ENCODE results near the gene MPC1. TPM values are rescaled to one million over a fixed set of nuclear protein-coding genes. Genes with fewer than 3 reads are reported as not detected.
"Not testable (repeated sequence)": the region's sequence is repeated elsewhere in the genome, so short reads cannot be mapped to it uniquely, and the experiment has no call there.

Gene MPC1
- total RNA-seq, 2 experiments from 2014 or later = 17.4 to 19.3 TPM

DNA sequence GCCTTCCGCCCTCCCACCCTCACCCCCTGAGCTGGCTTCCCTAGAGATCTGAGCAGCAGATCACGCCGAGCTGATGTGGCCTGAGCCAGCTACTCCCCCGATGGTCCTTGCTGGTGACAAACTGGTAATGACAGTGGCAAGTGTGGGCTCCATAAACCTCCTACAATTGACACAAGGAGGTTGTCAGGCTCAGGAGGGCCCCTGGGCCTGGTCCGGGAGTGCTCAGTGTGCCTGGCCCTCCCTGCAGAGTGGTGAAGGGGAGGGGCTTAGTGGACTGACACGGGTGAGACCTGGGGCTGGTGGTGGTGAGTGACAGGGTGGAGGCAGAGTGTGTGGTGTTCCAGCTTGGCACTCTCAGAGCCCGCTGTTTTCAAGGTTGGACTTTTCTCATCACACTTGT lies 22.6 kb upstream of the MPC1 start:
- no peaks in the 10 kb centered on the region for H3K9me3 ChIP-seq (ENCODE audit: control insufficient read depth in 1 of 2, insufficient read depth in 1 of 2, low read length in 2 of 2)
- ATAC-seq (ENCODE audit: poor library complexity) = no peak
- TF ChIP-seq, protein P1, sequence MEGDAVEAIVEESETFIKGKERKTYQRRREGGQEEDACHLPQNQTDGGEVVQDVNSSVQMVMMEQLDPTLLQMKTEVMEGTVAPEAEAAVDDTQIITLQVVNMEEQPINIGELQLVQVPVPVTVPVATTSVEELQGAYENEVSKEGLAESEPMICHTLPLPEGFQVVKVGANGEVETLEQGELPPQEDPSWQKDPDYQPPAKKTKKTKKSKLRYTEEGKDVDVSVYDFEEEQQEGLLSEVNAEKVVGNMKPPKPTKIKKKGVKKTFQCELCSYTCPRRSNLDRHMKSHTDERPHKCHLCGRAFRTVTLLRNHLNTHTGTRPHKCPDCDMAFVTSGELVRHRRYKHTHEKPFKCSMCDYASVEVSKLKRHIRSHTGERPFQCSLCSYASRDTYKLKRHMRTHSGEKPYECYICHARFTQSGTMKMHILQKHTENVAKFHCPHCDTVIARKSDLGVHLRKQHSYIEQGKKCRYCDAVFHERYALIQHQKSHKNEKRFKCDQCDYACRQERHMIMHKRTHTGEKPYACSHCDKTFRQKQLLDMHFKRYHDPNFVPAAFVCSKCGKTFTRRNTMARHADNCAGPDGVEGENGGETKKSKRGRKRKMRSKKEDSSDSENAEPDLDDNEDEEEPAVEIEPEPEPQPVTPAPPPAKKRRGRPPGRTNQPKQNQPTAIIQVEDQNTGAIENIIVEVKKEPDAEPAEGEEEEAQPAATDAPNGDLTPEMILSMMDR (IDR thresholded peaks at IDR 0.05) = no peak
- no peaks in the 10 kb centered on the region for H3K36me3 Mint-ChIP-seq (ENCODE audit: low read depth)
- no peak overlapping the region for H3K4me3 ChIP-seq (ENCODE audit: low read length)
- intact Hi-C loops (cut with DNase I, micrococcal nuclease) = loop anchor here in 1 of 2 experiments (10.0 kb wide), 1 partner anchor 521 kb away; no protein-coding TSS in a partner anchor
- no peaks in the 10 kb centered on the region for H3K27me3 ChIP-seq (ENCODE audit: control insufficient read depth in 1 of 2, insufficient read depth in 2 of 2, low read length in 2 of 2)
- ChIA-PET POLR2A (no interaction called here), CTCF (no interaction called here)
- no peak overlapping the region for H3K27ac ChIP-seq (ENCODE audit: low read depth in 1 of 2, low read length in 2 of 2)
- no peaks in the 10 kb centered on the region for H3K27me3 Mint-ChIP-seq
- H3K36me3 ChIP-seq (ENCODE audit: insufficient read depth, low read length) = no peaks in the 10 kb centered on the region
- H3K4me1 ChIP-seq (ENCODE audit: insufficient read depth, low read length) = peaks cover 13% of the 10 kb centered on the region
- no peaks in the 10 kb centered on the region for H3K9me3 Mint-ChIP-seq
- no peak overlapping the region for H3K4me3 Mint-ChIP-seq
- no peak overlapping the region for H3K27ac Mint-ChIP-seq
- peak in 1 of 14 experiments; percentile 4 for DNase-seq
- peaks cover 21% of the 10 kb centered on the region for H3K4me1 Mint-ChIP-seq (ENCODE audit: low read depth)

DNA sequence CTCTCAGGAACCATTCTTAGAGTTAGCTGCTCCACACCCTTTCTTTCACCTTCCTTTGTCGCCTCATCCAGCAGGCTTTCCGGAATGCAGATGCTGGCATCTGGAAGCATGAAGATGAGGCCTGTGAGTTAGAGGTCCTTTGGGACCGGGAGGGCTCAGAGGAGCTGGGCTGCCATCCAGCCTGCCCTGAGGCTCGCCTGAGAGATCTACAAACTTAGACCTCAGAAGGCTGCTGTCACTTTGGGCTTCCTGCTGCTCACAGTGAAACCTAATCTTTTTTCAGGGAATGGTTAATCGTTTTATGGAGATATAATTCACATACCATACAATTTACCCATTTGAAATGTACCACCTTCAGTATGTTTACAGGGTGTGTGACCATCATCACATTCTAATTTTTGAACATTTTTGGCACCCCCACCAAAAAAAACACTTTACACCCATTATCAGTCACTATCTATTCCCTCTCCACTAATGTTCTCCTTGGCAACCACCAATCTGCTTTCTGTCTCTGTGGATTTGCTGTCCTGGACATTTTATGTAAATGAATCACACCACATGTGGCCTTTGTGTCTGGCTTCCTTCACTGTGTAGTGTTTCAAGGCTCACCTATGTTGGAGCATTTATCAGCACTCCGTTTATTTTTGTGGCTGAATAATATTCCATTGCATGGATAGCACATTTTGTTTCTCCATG lies 20.0 kb upstream of the MPC1 start:
- no peak overlapping the region for H3K27ac Mint-ChIP-seq
- no peaks in the 10 kb centered on the region for H3K9me3 Mint-ChIP-seq
- TF ChIP-seq, protein P1 (IDR thresholded peaks at IDR 0.05) = no peak
- ChIA-PET CTCF (no interaction called here), POLR2A (interaction anchor here (1.4 to 1.7 kb wide), 2 partner anchors 17 to 85 kb away, joined by 4 to 6 read pairs; no protein-coding TSS in a partner anchor)
- Histone ChIP-seq H3K27me3 (ENCODE audit: control insufficient read depth in 1 of 2, insufficient read depth in 2 of 2, low read length in 2 of 2) (no peaks in the 10 kb centered on the region), H3K9me3 (ENCODE audit: control insufficient read depth in 1 of 2, insufficient read depth in 1 of 2, low read length in 2 of 2) (peaks cover 0 to 2% of the 10 kb centered on the region in 2 experiments), H3K4me1 (ENCODE audit: insufficient read depth, low read length) (peaks cover 8% of the 10 kb centered on the region), H3K27ac (ENCODE audit: low read depth in 1 of 2, low read length in 2 of 2) (no peak overlapping the region), H3K36me3 (ENCODE audit: insufficient read depth, low read length) (no peaks in the 10 kb centered on the region), H3K4me3 (ENCODE audit: low read length) (no peak overlapping the region)
- DNase-seq (no peak), ATAC-seq (ENCODE audit: poor library complexity) (no peak)
- intact Hi-C loops (cut with DNase I, micrococcal nuclease) = loop anchor here in 1 of 2 experiments (10.0 kb wide), 1 partner anchor 518 kb away; no protein-coding TSS in a partner anchor
- no peaks in the 10 kb centered on the region for H3K36me3 Mint-ChIP-seq (ENCODE audit: low read depth)
- no peaks in the 10 kb centered on the region for H3K27me3 Mint-ChIP-seq
- no peak overlapping the region for H3K4me3 Mint-ChIP-seq
- H3K4me1 Mint-ChIP-seq (ENCODE audit: low read depth) = no peaks in the 10 kb centered on the region

GRCh38 chr6:166400649-166401250 lies 18.0 kb upstream of the MPC1 start:
- H3K4me1 Mint-ChIP-seq (ENCODE audit: low read depth) = not testable (repeated sequence)

More at GRCh38 chr6:166400649-166401250, 18.0 kb upstream of the MPC1 start:
- not testable (repeated sequence) for H3K4me3 ChIP-seq (ENCODE audit: low read length); H3K27me3 ChIP-seq (ENCODE audit: control insufficient read depth in 1 of 2, insufficient read depth in 2 of 2, low read length in 2 of 2); H3K27ac ChIP-seq (ENCODE audit: low read depth in 1 of 2, low read length in 2 of 2); H3K36me3 ChIP-seq (ENCODE audit: insufficient read depth, low read length); H3K27me3 Mint-ChIP-seq; H3K9me3 Mint-ChIP-seq; H3K36me3 Mint-ChIP-seq (ENCODE audit: low read depth); H3K9me3 ChIP-seq (ENCODE audit: control insufficient read depth in 1 of 2, insufficient read depth in 1 of 2, low read length in 2 of 2); H3K4me1 ChIP-seq (ENCODE audit: insufficient read depth, low read length); H3K4me3 Mint-ChIP-seq; H3K27ac Mint-ChIP-seq
- peak in 12 of 14 experiments; percentile 36 to 84 (median 52) for DNase-seq
- ChIA-PET CTCF (interaction anchor here (0.6 to 3.6 kb wide), 23 partner anchors 9 to 734 kb away, joined by 3 to 21 read pairs (median 5); no protein-coding TSS in a partner anchor), POLR2A (interaction anchor here (1.1 to 1.3 kb wide), 3 partner anchors 10 to 19 kb away, joined by 3 to 10 read pairs (median 5); no protein-coding TSS in a partner anchor)
- intact Hi-C loops (cut with DNase I, micrococcal nuclease) = loop anchor here (1.0 to 10.0 kb wide), 3 partner anchors 87 to 516 kb away; no protein-coding TSS in a partner anchor
- TF ChIP-seq, protein P1 (IDR thresholded peaks at IDR 0.05) = peak; percentile 72
- ATAC-seq (ENCODE audit: poor library complexity) = peak; percentile 90

Data from CD4-positive, alpha-beta T cell (primary cell).